GM18505 (cell line): ENCODE measurements around the gene CD19.
A peak's percentile ranks its signal among the peaks of the same experiment; 100 is the strongest.
"Not testable (repeated sequence)": the region's sequence is repeated elsewhere in the genome, so short reads cannot be mapped to it uniquely, and the experiment has no call there.

Experiments
- ATAC-seq: cut with Tn5 transposase; IDR thresholded peaks from one replicate; pipeline ENCODE4 v1.9.1; 2021; ENCODE audit not compliant: unreplicated experiment
- POLR2A ChIP-seq: IDR thresholded peaks from 4 replicates; pipeline ENCODE4 v1.6.1; 2011; ENCODE audit warnings: borderline replicate concordance; ENCODE audit not compliant: insufficient read depth, insufficient read length; ENCODE audit errors: extremely low read depth

CD19 gene

DNA sequence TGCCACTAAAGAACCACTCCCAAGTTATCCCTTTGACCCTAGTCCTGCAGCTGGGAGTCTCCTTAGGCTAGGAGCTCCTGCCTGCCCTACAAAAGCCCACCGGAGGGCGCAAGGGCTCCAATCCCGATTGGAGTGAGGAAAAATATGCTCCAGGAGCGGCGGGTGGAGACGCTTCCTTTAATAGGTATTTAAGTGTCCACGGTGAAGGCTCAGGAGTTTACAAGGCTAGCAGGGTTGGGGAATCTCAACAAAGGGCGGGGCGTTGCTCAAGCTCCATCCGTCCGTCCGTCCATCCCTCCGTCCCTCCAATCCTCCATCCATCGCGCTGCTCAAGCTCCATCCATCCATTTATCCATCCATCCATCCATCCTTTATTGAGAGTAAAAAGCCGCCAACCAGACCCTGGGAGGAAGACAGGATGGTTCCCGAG, 42.3 kb downstream of the CD19 start:
- ATAC-seq: no peak
- TF ChIP-seq POLR2A: no peak

DNA sequence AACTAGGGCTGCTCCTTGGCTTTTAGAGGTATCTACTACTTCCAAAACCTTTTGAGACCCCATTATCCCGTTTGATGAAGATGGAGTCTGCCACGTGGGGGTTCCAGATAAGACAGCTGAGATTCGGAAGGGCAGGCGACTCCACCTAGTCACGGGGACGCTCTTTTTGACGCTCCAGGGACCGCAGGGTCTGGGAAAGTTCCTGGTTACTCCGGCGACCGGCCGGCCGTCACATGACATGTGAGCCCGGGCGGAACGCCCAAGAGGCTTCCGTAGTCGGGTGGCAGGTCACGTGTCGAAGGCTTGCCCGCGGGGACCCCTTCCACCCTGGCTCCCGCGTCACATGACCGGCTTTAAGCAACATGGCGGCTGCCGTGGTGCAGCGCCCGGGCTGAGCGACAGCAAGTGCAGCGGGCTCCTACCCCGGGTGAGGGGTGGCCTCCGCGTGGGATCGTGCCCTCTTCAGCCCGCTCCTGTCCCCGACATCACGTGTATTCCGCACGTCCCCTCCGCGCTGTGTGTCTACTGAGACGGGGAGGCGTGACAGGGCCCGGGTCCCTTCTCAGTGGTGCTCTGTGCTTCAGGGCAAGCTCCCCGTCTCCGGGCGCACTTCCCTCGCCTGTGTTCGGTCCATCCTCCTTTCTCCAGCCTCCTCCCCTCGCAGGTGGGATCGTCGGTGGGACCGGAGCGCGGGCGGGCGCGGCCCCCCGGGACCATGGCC, 42.8 kb downstream of the CD19 start, which contains the start of gene SPNS1:
Gene SPNS1 (plus strand): TSS at position 342 of the 721 bp plus-strand sequence. CDS start 374 bp downstream, at position 716.
- peak; percentile 86 for TF ChIP-seq POLR2A
- peak; percentile 75 for ATAC-seq

DNA sequence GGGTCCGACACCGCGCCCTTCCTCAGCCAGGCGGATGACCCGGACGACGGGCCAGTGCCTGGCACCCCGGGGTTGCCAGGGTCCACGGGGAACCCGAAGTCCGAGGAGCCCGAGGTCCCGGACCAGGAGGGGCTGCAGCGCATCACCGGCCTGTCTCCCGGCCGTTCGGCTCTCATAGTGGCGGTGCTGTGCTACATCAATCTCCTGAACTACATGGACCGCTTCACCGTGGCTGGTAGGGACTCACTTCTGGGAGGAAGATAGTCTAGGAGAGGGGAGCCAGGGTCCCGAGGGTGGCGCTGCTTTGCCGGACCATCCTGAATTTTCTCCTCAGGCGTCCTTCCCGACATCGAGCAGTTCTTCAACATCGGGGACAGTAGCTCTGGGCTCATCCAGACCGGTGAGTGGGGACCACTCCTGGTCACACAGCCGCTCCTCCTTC, 43.4 kb downstream of the CD19 start:
- ATAC-seq: peak; percentile 30
- TF ChIP-seq POLR2A: no peak

DNA sequence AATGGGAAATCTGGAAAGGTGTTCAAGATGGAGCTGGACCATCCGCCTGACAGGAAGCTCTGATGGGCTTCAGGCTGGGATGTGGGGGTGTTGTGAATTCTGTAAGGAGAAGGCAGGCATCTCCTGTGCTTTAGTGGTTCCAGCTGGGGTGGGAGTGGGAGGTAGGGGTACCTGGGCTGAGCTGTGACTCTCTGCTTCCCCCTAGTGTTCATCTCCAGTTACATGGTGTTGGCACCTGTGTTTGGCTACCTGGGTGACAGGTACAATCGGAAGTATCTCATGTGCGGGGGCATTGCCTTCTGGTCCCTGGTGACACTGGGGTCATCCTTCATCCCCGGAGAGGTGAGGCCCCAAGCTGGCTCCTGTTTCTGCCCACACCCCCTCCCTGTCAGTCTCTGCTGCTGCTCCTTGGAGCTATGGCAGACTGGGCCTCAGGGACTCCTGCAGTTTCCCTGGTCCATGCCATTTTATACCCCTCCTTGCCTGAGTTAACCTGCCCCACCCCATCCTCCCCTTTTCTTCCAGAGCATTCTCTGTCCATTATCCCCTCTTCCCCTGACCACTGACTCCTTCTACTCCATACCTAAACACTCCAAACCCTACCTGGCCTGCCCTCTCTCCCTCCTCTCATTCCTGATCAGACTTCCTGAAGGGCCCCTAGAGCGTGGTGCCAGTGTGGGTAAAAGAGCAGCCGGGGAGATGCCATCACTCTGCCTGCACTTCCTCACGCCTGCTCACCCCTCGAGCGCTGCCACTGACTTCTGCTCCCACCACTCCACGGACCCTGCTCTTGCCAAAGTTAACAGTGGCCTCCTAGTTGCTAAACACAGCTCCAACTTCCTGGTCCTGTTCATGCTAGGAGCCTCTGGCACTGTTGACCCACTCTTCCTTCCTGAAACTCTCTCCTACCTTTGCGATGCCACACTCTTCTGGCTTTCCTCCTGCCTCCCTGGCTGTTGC, 46.2 kb downstream of the CD19 start:
- no peak for TF ChIP-seq POLR2A
- ATAC-seq: no peak

- ATAC-seq: not testable (repeated sequence)
These were observed 48.6 kb downstream of the CD19 start for GRCh38 chr16:28980330-28980729.

DNA sequence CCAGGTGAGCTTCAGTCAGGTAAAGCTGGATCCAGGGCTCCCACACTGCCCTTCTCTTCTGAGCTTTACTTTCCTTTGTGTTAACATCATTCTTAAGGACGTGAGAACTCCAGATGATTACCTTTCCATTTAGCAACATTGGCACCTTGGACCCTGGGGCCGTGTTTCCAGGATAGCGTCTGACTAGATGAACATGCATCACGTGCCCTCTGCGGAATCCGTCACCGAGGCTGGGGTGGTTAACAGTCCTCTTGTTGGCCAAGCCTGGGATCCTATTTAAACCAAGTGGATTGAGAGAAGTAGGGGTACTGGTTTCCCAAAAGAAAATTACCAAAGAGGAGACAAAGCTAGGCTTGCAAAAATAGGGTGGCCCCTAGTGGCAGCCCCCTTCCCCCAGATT, 49.2 kb downstream of the CD19 start:
- no peak for TF ChIP-seq POLR2A

DNA sequence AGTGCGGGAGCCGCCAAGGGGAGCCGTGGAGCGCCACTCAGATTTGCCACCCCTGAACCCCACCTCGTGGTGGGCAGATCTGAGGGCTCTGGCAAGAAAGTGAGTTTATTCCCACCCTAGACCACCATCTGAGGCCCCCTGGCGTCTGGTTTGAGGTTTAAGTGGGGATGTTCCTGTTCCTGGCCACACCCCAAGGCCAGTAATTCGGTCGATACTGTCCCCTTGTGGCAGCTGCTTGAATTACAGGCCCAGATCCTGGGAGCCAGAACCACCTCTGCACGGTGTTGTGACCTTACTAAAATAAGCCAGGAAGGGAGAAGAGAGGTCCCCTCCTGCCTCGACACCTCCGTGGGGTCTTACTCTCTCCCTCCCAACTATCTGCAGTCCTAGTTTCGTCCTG, 49.7 kb downstream of the CD19 start:
- no peak for TF ChIP-seq POLR2A

More for the DNA sequence above, 49.2 kb downstream of the CD19 start:
- ATAC-seq: no peak

GRCh38 chr16:28982418-28982817, 50.6 kb downstream of the CD19 start:
- no peak for ATAC-seq
- TF ChIP-seq POLR2A: no peak

More for the DNA sequence above, 49.7 kb downstream of the CD19 start:
- ATAC-seq: no peak

- ATAC-seq: no peak
- TF ChIP-seq POLR2A: no peak
These were observed 51.2 kb downstream of the CD19 start for GRCh38 chr16:28982949-28983348.

DNA sequence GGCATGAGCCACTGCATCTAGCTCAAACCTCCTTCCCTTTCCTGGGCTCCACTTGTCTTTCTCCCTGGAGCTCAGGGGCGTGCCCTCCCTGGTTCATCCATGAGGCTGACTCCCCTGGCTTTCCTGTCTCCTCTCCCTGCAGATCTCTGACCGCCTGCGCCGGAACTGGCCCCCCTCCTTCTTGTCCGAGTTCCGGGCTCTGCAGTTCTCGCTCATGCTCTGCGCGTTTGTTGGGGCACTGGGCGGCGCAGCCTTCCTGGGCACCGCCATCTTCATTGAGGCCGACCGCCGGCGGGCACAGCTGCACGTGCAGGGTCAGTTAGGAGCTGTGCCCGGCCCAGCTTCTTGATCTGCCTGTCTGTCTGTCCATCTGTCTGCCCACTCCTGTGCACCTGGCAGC, 51.9 kb downstream of the CD19 start:
- TF ChIP-seq POLR2A: no peak
- ATAC-seq: no peak

GRCh38 chr16:28984091-28984490, 52.3 kb downstream of the CD19 start:
- ATAC-seq: no peak
- TF ChIP-seq POLR2A: no peak

DNA sequence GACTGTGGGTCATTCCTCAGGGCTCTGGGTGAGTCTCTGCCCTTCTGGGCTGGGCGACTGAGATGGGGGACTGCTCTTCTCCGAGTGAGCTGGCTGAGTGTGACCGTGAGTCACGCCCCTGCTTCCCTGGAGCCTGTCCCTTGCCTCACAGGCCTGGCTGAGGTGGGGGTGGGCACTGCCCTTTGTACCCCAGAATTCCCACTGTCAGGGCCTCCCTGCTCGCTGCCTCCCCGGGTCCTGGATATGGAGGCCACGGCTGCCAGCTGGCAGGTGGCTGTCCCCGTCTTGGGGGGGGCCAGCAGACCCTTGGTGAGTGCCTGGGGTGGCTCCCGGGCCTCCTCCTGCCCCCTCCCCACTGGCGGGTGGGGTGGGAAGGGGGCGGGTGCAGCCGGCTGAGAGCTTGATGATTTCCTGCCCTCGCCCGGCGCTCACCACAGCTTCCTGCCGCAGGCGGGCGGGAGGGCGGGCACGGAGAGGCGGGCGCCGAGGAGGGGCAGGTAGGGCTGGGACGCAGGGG, 52.9 kb downstream of the CD19 start, which contains the start of gene LAT:
Gene LAT (plus strand): TSS at position 434 of the 517 bp plus-strand sequence. CDS start 366 bp downstream, outside the sequence.
- ATAC-seq: no peak
- no peak for TF ChIP-seq POLR2A
